Breast epithelium (tissue), 3 donors: ENCODE results near the gene GRIA4.

Experiments used
- POLR2A ChIP-seq: fragments of 450-650 bp; IDR thresholded peaks from one replicate; pipeline ENCODE4 v1.6.1; 2016; ENCODE audit warnings: antibody characterized with exemption, mild to moderate bottlenecking, moderate library complexity
- TF ChIP-seq, protein P1 (sequence below), 3 donors: fragments of 450-650 bp; IDR thresholded peaks; one replicate each; pipeline ENCODE4 v1.5.1; 2016 to 2017; ENCODE audit warnings: antibody characterized with exemption in 3 of 3, mild to moderate bottlenecking in 3 of 3, moderate library complexity in 3 of 3

DNA sequence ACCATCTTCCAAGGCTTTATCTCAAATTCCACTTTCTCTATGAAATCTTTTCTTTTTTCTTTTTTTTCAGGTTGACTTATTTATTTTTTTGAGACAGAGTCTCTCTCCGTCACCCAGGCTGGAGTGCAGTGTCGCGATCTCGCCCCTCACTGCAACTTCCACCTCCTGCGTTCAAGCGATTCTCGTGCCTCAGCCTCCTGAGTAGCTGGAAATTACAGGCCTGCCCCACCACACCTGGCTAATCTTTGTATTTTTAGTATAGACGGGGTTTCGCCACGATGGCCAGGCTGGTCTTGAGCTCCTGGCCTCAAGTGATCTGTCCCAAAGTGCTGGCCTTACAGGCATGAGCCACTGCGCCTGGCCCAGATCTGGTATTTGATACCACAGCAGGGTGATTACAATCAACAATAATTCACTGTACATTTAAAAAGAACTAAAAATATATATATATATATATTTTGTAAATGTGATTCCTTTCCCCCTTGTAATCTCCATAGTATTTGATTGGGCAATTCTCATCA lies 290.7 kb downstream of the GRIA4 start:
- TF ChIP-seq, protein P1, sequence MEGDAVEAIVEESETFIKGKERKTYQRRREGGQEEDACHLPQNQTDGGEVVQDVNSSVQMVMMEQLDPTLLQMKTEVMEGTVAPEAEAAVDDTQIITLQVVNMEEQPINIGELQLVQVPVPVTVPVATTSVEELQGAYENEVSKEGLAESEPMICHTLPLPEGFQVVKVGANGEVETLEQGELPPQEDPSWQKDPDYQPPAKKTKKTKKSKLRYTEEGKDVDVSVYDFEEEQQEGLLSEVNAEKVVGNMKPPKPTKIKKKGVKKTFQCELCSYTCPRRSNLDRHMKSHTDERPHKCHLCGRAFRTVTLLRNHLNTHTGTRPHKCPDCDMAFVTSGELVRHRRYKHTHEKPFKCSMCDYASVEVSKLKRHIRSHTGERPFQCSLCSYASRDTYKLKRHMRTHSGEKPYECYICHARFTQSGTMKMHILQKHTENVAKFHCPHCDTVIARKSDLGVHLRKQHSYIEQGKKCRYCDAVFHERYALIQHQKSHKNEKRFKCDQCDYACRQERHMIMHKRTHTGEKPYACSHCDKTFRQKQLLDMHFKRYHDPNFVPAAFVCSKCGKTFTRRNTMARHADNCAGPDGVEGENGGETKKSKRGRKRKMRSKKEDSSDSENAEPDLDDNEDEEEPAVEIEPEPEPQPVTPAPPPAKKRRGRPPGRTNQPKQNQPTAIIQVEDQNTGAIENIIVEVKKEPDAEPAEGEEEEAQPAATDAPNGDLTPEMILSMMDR (IDR thresholded peaks at IDR 0.05): no peak
- TF ChIP-seq POLR2A: no peak
